ENCODE measurements around the gene ZNF516.
A peak's percentile ranks its signal among the peaks of the same experiment; 100 is the strongest.

DNA sequence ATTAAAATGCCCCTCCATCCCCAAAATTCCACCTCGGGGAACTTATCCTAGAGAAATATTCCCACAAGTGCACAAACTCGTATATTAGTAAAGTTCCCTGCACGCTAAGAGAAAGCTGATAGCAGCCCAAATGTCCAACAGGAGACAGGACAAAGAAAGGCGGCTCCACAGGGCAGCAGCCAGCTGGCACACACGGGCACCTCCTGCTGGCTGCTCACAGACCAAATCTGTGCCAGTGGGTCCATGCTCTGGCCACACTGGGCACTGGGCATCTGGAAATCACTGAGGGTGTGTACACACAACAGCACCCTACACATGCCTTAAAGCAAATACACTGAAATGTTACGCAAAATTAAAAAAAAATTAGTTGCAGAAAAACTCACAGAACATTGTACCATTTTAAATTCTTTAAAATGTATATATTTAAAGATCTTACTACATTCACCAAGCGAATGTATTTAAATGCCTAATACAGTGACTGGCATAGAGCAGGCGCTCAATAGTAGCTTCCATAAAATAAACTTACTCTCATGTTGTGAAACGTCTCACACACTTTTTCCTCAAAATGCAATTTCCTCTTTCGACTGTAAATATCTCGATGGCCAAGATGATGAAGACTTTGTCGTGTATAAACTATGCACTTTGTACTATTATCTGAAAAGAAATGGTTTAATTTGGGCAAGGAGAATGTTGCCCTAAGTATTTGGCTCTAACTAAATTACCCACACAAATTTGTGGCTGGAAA, 19.4 kb downstream of the ZNF516 start:
- no peak for TF ChIP-seq POLR2A (IDR thresholded peaks at IDR 0.05; ENCODE audit: low read length)
- TF ChIP-seq FOSL2 (IDR thresholded peaks at IDR 0.05) = no peak
- no peak for TF ChIP-seq FOSL2 (CRISPR knock-in tag; IDR thresholded peaks at IDR 0.05)
- TF ChIP-seq, protein P1, sequence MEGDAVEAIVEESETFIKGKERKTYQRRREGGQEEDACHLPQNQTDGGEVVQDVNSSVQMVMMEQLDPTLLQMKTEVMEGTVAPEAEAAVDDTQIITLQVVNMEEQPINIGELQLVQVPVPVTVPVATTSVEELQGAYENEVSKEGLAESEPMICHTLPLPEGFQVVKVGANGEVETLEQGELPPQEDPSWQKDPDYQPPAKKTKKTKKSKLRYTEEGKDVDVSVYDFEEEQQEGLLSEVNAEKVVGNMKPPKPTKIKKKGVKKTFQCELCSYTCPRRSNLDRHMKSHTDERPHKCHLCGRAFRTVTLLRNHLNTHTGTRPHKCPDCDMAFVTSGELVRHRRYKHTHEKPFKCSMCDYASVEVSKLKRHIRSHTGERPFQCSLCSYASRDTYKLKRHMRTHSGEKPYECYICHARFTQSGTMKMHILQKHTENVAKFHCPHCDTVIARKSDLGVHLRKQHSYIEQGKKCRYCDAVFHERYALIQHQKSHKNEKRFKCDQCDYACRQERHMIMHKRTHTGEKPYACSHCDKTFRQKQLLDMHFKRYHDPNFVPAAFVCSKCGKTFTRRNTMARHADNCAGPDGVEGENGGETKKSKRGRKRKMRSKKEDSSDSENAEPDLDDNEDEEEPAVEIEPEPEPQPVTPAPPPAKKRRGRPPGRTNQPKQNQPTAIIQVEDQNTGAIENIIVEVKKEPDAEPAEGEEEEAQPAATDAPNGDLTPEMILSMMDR (IDR thresholded peaks at IDR 0.05) = 0 out of 3 replicates have a peak, but pooled peaks have one; percentile 14
- TF ChIP-seq, protein P2, sequence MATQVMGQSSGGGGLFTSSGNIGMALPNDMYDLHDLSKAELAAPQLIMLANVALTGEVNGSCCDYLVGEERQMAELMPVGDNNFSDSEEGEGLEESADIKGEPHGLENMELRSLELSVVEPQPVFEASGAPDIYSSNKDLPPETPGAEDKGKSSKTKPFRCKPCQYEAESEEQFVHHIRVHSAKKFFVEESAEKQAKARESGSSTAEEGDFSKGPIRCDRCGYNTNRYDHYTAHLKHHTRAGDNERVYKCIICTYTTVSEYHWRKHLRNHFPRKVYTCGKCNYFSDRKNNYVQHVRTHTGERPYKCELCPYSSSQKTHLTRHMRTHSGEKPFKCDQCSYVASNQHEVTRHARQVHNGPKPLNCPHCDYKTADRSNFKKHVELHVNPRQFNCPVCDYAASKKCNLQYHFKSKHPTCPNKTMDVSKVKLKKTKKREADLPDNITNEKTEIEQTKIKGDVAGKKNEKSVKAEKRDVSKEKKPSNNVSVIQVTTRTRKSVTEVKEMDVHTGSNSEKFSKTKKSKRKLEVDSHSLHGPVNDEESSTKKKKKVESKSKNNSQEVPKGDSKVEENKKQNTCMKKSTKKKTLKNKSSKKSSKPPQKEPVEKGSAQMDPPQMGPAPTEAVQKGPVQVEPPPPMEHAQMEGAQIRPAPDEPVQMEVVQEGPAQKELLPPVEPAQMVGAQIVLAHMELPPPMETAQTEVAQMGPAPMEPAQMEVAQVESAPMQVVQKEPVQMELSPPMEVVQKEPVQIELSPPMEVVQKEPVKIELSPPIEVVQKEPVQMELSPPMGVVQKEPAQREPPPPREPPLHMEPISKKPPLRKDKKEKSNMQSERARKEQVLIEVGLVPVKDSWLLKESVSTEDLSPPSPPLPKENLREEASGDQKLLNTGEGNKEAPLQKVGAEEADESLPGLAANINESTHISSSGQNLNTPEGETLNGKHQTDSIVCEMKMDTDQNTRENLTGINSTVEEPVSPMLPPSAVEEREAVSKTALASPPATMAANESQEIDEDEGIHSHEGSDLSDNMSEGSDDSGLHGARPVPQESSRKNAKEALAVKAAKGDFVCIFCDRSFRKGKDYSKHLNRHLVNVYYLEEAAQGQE (IDR thresholded peaks at IDR 0.05) = no peak
- TF ChIP-seq HDAC2 (IDR thresholded peaks at IDR 0.05) = no peak
- no peak for TF ChIP-seq JUNB (IDR thresholded peaks at IDR 0.05)
- no peak for TF ChIP-seq TP53 (CRISPR knock-in tag; IDR thresholded peaks at IDR 0.05)
- TF ChIP-seq, protein P3, sequence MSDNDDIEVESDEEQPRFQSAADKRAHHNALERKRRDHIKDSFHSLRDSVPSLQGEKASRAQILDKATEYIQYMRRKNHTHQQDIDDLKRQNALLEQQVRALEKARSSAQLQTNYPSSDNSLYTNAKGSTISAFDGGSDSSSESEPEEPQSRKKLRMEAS (IDR thresholded peaks at IDR 0.05) = no peak
- TF ChIP-seq RCOR1 (IDR thresholded peaks at IDR 0.05; ENCODE audit: low read depth, low read length) = no peak
- TF ChIP-seq MAFK (IDR thresholded peaks at IDR 0.05; ENCODE audit: partially characterized antibody) = no peak

Measured in A549 (cell line).